Activated CD8-positive, alpha-beta memory T cell treated with anti-CD3 and anti-CD28 coated beads, Interleukin-2, amount 50 U/mL, for 24 hours (primary cell): ENCODE measurements around the gene SERP2.

ENCODE experiments used
- DNase-seq: peaks from one replicate; pipeline ENCODE4 v3.0.0-alpha.2; 2020; ENCODE audit errors: extremely low read depth

Gene SERP2

GRCh38 chr13:44411841-44412240, 38.2 kb downstream of the SERP2 start:
- no peak for DNase-seq

DNA sequence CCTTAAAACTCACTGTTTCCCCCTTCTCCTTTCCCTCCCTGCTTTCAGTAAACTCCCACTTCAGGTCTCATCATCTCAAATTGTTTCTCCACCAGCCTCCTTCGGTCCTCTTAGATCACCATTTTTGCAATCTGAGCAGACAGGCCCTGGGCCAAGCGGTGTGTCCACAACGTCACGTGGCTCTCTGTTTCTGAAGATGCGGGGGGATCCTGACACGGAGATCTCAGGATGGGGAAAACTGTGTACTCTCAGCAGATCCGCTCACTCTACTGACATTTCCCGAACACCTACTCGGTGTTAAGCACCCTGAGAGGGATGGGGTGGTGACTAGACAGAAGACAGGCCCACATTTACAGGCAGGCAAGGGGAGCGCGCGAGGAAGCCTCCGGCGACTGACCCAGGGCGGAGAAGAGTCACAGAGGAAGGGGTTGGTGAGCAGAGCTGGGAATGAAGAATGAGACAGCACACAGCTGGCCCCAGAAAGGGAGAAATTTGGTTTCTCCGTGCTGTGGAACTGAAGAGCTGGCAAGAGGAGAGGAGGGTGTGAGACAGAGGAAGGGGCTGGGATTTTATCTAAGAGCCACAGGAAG, 38.8 kb downstream of the SERP2 start:
- no peak for DNase-seq

- no peak for DNase-seq
Measured at GRCh38 chr13:44413095-44413494, 39.5 kb downstream of the SERP2 start.

GRCh38 chr13:44414716-44415115, 41.1 kb downstream of the SERP2 start:
- no peak for DNase-seq

DNA sequence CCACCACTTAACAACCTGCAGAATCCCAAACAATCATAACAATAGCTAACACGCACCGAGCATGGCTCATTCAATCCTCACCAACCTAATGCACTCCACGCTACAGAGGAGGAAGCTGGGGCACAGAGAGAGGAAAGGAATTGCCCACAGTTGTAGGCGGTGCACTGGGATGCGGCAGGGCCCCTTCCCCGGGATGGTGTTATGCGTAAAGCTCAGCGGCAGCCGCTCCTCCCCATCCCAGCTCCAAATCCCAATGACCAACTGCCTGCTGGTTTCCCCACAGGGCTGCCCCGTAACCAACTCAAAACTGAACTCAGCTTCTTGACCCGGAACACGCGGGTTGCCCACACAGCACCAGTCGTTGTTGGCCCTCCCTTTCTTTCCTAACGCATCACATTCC, 42.2 kb downstream of the SERP2 start:
- DNase-seq, result no peak

DNA sequence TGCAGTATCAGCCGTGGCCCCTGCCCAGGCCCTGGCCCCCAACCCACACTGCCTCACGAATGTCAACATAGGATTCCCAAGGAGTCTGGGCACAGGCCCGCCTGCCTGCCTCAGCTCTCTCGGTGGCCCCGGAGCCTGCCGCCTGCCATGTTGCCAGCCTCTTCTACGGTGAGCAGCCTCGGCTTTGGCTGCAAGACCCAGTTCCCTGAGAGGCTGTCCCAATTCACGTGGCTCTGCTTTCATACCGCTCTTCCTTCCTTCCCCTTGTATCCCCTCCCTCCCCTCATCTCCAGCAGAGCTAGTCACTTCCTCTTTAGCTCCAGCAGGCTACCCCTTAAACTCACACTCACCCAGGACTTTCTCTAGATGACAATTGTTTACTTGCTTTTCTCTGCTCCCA, 42.7 kb downstream of the SERP2 start:
- DNase-seq, result no peak

GRCh38 chr13:44416744-44417143, 43.1 kb downstream of the SERP2 start:
- DNase-seq, result no peak

GRCh38 chr13:44417446-44417845, 43.8 kb downstream of the SERP2 start:
- no peak for DNase-seq

DNA sequence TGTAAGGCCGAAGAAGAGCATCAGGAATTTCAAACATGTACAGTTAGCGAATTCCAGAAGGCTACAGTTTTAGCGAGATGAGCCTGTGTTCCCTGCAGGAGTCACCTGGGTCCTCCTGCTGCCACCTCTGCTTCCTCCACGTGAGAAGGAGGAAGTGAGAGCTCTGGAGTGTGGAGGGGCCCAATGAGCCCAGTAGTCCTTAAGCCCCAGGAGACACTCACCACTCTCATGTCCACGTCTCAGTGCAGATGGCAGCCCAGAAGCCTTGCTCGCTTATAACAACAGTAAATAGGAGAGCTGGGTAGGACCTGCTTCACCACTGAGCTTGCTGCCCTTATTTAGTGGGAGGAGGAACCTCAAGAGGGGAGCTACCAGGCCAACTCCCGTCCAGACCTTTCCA, 44.3 kb downstream of the SERP2 start:
- DNase-seq, result no peak

DNA sequence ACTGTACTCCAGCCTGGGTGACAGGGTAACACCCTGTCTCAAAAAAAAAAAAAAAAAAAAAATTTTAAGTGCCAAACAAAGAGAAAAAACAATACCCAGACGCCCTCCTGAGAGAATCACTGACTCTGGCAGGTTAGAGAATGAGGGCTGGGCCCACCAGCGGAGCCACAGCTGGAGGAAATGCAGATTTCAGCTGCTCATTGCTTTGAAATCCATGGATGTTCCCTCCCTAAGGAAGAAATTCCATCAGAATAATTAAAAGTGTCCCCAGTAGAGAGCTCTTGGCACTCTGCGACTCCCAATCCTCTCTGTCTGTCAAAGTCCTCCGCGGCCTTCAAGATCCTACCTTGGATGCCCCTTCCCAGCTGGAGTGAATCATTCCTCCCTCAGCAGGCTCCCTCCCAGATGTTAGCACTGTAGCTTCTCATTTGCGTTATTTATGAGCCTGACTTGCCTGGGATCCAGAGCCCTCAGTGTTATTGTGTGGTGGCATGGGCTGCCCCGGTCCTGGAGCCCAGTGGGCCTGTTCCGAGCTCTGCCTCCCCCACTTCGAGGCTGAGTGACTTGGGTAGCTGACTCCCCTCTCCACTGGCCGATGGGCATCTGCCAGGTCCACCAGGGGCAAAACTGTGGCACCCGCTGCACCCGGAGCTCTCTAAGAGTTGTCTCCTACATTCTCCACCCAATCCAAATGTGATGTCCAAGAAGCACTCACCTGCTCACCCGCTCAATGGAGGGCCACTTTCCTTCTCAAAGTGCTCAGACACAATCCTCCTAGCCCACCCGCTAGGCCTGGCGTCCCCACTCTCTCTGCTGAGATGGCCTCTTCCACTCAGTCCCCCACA, 47.0 kb downstream of the SERP2 start:
- no peak for DNase-seq

- no peak for DNase-seq
Measured at GRCh38 chr13:44421853-44422525, 48.4 kb downstream of the SERP2 start.

DNA sequence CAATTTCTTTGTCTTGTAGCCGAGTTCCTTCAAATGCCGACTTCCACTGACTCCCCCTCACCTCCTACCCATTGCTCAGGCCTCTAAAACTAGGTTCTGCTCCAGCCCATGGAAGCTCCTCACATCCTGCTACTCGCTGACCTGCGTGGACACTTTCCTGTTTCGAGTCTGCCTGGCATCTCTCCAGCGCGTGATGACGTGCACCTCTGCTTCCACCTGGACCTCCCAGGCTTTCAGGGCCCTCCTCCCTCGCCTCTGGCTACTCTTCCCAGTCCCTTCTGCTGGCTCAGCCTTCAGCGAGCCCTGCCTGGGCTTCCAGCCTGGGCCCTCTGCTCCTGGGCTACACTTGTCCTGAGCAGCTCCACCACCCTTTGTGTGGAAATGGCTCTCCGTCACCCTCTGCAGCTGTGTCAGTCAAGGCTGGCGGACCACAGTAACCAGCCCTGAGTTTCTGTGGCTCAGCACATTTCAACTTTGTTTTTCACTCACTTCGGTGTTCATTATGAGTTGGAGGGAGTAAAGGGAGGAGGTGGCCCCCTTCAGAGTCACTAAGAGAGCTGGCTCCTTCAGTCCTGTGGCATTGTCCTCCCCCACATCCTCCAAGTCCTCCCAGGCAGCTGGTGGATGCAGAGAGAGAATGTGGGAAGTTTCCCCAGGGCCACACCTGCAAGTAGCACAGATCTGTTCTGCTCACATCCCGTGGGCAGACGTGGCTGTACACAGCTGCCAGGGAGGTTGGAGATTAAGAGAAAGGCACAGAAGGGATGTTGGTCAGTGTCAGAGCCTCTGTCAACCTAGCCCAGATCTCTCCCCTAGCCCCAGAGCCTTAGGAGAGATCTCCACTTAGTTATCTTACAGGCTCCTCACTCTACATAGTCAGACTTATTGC, 49.4 kb downstream of the SERP2 start:
- no peak for DNase-seq

DNA sequence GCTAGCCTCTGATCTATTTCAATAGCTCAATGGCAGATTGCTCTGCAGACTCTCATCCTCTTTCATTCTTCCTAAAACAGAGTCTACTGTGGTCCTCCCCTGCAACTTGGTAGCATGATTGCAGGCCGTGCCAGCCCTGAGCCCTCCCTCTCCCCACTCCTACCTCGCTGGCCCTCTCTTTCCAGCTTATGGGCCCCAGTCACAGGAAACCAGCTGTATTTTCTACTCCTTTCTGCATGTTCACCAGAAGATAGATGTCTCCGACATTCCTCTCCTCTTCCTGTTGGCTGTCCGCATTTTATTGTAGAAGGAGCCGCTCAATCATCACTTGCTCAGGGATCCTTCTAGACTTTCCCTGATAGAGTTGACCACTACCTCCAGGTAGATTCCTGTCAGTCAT, 50.2 kb downstream of the SERP2 start:
- DNase-seq, result no peak

- no peak for DNase-seq
Measured at GRCh38 chr13:44425041-44425814, 51.6 kb downstream of the SERP2 start.

DNA sequence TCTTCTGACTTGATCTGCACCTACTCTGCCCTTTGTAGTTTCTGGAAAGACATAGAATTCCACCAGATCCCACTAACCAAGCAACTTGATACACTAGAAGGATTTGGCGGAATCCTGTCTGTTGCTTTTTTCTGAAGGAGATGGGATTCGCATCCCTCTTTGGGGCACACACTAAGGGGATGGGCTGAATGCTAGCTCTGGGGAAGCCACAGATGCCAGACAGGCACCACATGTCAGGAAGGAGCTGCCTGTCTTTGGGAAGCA, 52.1 kb downstream of the SERP2 start:
- DNase-seq, result no peak

DNA sequence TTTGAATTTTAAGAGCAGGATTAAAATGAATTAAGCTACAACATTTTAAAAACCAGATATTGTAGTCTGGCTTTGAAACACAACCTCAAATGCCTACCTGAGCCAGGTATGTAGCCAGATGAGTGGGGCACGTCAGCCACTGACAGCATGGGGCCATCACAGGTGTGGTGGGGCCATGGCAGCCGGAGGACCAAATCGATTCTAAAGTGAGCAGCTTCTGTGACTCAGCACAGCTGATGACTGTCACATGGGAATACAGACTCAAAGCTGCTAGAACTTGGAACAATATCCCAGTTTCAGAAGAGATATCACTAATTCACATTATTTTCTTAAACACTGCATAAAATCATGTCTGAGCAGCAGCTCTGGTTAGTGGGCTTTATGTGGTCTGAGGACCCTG, 52.8 kb downstream of the SERP2 start:
- no peak for DNase-seq

DNA sequence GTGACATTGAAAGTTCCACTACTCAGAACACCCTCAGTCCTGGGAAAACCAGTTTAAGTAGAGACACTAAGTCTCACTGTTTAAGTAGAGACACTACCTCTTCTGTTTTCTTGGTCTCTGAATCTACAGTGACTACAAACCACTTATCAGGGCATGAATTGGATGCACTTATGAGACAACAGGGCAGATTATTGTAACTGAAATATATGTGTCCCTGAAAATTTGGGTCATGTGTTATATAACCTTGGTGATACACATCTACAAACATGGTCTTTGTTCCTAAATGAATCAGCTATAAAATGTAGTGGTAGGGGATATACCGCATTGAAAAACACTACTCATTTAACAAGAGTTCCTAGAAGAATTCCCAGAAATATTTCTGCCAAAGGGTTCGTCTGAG, 55.7 kb downstream of the SERP2 start:
- no peak for DNase-seq

DNA sequence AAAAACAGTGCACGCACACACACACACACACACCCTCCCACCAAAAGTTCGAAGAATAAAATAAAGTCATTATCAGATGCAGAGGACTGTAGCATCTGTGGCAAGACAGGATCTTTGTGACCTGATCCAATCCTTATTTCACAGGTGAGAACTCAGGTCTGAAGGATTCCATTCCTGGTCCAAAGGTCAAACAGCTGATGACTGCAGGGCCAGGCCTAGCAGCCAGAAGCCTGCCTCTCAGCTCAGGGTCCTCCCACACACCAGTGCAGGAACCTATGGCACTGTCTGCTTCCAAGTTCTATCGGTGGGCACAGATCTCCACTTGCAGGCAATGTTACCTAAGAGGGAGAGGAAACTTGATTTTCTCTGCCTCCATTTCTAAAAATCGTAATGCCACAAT, 57.5 kb downstream of the SERP2 start:
- DNase-seq, result no peak

DNA sequence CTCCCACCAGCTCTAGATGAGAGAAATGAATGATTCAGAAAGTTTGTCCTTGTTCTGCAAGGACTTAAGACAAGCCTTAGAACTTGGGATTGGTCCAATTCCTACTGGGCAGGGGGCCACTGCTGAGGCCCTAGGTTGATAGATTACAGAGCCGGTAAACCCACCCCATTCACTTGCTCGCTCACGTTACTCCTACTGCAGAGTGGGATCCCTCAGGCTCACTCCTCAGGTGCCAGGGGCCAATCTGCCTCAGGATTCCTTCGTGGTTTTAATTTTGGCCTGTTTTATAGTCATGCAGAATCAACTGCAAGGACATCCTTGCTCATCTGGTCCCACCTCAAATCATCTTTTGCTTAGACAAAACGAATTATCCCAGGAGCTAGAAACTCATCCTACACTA, 59.0 kb downstream of the SERP2 start:
- no peak for DNase-seq

DNA sequence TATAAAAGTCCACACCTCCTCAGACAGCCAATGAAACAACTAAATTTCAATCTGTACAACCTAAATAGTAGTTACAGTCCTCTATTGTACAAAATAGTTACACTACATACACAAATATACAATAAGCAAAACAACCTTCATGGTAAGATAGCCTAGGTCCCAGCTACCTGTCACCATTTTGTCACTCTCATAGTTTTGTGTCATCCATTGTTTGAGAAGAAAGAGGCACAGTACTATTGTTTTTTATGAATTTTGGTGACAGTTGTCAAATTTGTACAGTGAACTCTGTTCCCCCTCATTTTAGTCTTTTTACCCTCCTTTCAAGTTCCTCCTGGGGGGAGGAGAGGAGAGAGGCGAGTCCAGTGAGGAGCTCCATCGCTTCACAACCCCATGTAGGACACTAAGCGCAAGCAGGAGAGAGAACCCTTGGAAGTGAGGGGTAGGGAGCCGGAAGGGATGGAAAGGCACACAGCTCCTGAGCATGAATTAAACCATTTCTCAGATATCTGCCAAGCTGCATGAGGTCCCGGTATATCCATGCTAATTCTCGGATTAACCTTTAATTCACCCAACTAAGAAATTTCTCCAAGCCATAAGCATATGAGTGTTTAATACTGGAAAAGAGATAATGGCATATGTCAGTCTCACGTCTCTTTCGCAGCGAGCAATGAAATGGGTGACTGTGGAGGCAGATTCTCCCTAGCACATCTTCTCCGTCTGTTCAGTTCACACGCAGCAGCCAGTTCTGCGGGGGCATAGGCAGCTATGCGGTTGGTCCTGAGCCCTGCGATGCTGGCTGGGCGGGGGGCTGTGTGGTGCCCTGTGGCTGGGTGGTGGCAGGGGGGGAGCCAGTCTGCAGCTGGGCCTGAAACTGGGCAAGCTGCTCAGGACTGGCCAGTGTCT, 60.5 kb downstream of the SERP2 start:
- no peak for DNase-seq

- no peak for DNase-seq
Measured at GRCh38 chr13:44434766-44435141, 61.1 kb downstream of the SERP2 start.
